Kidney (tissue), 14 donors: ENCODE results near the gene SMG1. TPM values are rescaled to one million over a fixed set of nuclear protein-coding genes. Genes with fewer than 3 reads are reported as not detected.
"Not testable (repeated sequence)": the region's sequence is repeated elsewhere in the genome, so short reads cannot be mapped to it uniquely, and the experiment has no call there.

Experiments
- DNase-seq, 5 donors: peaks; one replicate each; pipeline ENCODE4 v3.0.0-alpha.2; 2013 to 2020
- FAIRE-seq: peaks from 2 replicates; lab custom pipeline; 2012; peaks lifted over from hg19 to GRCh38; lab: Jason Lieb, UNC
- H3K27ac ChIP-seq, 2 donors: one replicate each; pipeline ENCODE4 v1.7.0; 2013; ENCODE audit warnings: low read depth in 2 of 2, low read length in 2 of 2, inconsistent platforms in 1 of 2
- H3K27me3 ChIP-seq: one replicate; pipeline ENCODE4 v1.7.1; 2013; ENCODE audit warnings: low read length, inconsistent platforms; ENCODE audit not compliant: control insufficient read depth, insufficient read depth
- H3K36me3 ChIP-seq, 3 donors: one replicate each; pipeline versions ENCODE4 v1.7.0 to v1.7.1; 2013; ENCODE audit warnings: low read length in 3 of 3, control low read depth in 1 of 3, inconsistent platforms in 1 of 3; ENCODE audit not compliant: insufficient read depth in 3 of 3, control insufficient read depth in 2 of 3
- H3K4me1 ChIP-seq, 3 donors: one replicate each; pipeline versions ENCODE4 v1.7.0 to v1.7.1; 2013; ENCODE audit warnings: low read length in 3 of 3, inconsistent platforms in 1 of 3, low read depth in 1 of 3; ENCODE audit not compliant: control insufficient read depth in 2 of 3, insufficient read depth in 2 of 3
- H3K4me3 ChIP-seq, 3 donors: one replicate each; pipeline versions ENCODE4 v1.7.0 to v1.8.1; 2013; ENCODE audit warnings: low read length in 3 of 3, control low read depth in 1 of 3, inconsistent platforms in 1 of 3
- H3K9ac ChIP-seq, 3 donors: one replicate each; pipeline versions ENCODE4 v1.7.0 to v1.7.1; 2013; ENCODE audit warnings: low read length in 3 of 3, control low read depth in 1 of 3, inconsistent platforms in 1 of 3
- H3K9me3 ChIP-seq, 3 donors: one replicate each; pipeline versions ENCODE4 v1.7.0 to v1.7.1; 2013; ENCODE audit warnings: low read length in 3 of 3, control low read depth in 1 of 3, inconsistent platforms in 1 of 3; ENCODE audit not compliant: control insufficient read depth in 2 of 3, insufficient read depth in 1 of 3
- CTCF ChIP-seq: IDR thresholded peaks from 3 replicates; pipeline ENCODE4 v1.5.1; 2012; ENCODE audit warnings: mild to moderate bottlenecking, moderate library complexity, borderline replicate concordance; ENCODE audit not compliant: insufficient read depth; ENCODE audit errors: extremely low read depth
- intact Hi-C: fragments of 100-400 bp; cut with DNase I; formaldehyde crosslinking; loops from one replicate; pipeline ENCODE4 v1.11.1; 2022
- polyA plus RNA-seq: library from polyadenylated mRNA; stranded (reverse); fragments of 350-450 nt; fragmentation: Illumina TruSeq; extraction: RNeasy Lipid Tissue Mini Kit (QIAGEN cat#74804); gene quantifications from one replicate; pipeline ENCODE4 v1.2.3, GENCODE V29; 2014; ENCODE audit warnings: low read depth, low replicate concordance; ENCODE audit not compliant: insufficient read depth
- total RNA-seq: library from RNA; stranded (reverse); fragmentation: NEBNext Ultra II Directional; extraction: Animal tissue kit (Norgen Biotek cat#: 25700); gene quantifications from one replicate; pipeline ENCODE4 v1.2.1, GENCODE V29; 2021
- donor health status: control.
- donor health status: control.
- donor health status: control.
- donor health status: control.
- donor health status: control.
- donor health status: DM: yes; HTN: yes; CAD: no.
- donor health status: Normal renal cell carcinoma (clear cell type).

Gene SMG1
- total and polyA plus RNA-seq, 2 donors from 2014 or later, result 4.9 to 94.4 TPM

- FAIRE-seq (no peak), DNase-seq (peak in 1 of 5 donors; percentile 7)
- no peak overlapping the region for H3K4me3 ChIP-seq
- no peak for TF ChIP-seq CTCF
- no peak overlapping the region for H3K27ac ChIP-seq
- intact Hi-C loops, result no loop called here
- no peaks in the 10 kb centered on the region for H3K4me1 ChIP-seq
- no peaks in the 10 kb centered on the region for H3K27me3 ChIP-seq
- no peak overlapping the region for H3K9ac ChIP-seq
- no peaks in the 10 kb centered on the region for H3K36me3 ChIP-seq
- no peaks in the 10 kb centered on the region for H3K9me3 ChIP-seq
Observed at GRCh38 chr16:18959031-18959505, 32.9 kb upstream of the SMG1 start.

- H3K27ac ChIP-seq, result peak overlapping the region in 1 of 2 donors; percentile 9
- no peaks in the 10 kb centered on the region for H3K27me3 ChIP-seq
- FAIRE-seq, result no peak
- intact Hi-C loops, result no loop called here
- no peaks in the 10 kb centered on the region for H3K9me3 ChIP-seq
- H3K4me1 ChIP-seq, result no peaks in the 10 kb centered on the region
- no peak for DNase-seq
- no peaks in the 10 kb centered on the region for H3K36me3 ChIP-seq
- H3K9ac ChIP-seq, result no peak overlapping the region
- no peak overlapping the region for H3K4me3 ChIP-seq
- TF ChIP-seq CTCF, result no peak
Observed at GRCh38 chr16:18958621-18959029, 32.4 kb upstream of the SMG1 start.

GRCh38 chr16:18956658-18957241 lies 30.5 kb upstream of the SMG1 start:
- H3K9me3 ChIP-seq, H3K27me3 ChIP-seq, DNase-seq, H3K27ac ChIP-seq, intact Hi-C loops, H3K9ac ChIP-seq, H3K4me3 ChIP-seq, H3K36me3 ChIP-seq, FAIRE-seq, H3K4me1 ChIP-seq: not testable (repeated sequence)

GRCh38 chr16:18955874-18956580 lies 29.8 kb upstream of the SMG1 start:
- H3K9ac ChIP-seq, intact Hi-C loops, FAIRE-seq: not testable (repeated sequence)

More at GRCh38 chr16:18955874-18956580, 29.8 kb upstream of the SMG1 start:
- not testable (repeated sequence) for DNase-seq, H3K27me3 ChIP-seq, H3K4me3 ChIP-seq, H3K9me3 ChIP-seq, H3K27ac ChIP-seq, H3K4me1 ChIP-seq, H3K36me3 ChIP-seq
